ENCODE measurements around the gene MED29. TPM values are rescaled to one million over a fixed set of nuclear protein-coding genes. Genes with fewer than 3 reads are reported as not detected.

Gene MED29
- total and polyA plus RNA-seq, 2 of the 13 experiments (the other 11 are each of a cell fraction or from before 2014, with no cell fraction given): 14.0 to 19.7 TPM

DNA sequence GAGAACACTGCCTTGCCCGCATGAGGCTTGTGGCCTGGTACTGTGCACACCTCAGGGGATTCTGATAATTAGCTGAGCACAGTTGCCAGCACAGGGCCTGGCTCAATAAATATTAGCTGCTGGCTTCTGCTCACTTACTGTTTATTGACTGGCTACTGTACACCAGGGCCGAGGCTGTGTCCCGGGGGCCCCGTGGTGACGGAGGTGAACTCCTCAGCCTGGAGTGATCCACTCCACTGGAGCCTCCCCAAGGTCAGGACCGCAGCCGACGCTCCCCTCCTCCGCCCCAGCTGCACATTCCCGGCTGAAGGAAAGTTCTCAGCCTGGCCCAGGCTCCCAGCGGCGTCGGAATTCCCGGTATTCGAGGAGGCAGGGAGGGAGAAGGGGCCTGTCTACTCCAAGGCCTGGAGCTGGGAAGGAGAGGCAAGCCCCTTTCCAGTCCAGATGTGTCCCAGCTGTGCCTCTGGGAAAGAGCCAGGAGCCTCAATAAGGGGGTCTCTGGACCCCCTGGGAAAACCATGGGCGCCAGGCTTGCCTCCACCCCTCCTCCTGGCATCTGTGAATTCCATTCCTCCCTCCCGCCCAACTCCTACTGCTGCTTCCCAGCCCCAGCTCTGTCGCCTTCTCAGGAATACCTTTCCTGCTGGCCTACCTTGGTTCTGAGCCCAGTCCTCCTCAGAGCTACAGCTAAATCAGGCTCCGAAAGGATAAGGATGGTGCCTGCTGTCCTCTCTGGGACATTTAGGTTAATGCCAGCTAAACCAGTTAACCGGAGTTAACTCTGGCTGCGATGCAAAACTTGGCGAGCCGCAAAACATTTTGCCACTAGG lies 37.3 kb downstream of the MED29 start (continued):
- TF ChIP-seq MAZ (IDR thresholded peaks at IDR 0.05; ENCODE audit: borderline replicate concordance, low read depth, low read length) (no peak), MAZ (CRISPR knock-in tag; IDR thresholded peaks at IDR 0.05; ENCODE audit: low read depth) (no peak; the same call in 1 of the 2 replicates), PITX1 (CRISPR knock-in tag; IDR thresholded peaks at IDR 0.05) (0 out of 2 replicates have a peak, but pooled peaks have one; percentile 22), ARID4A (CRISPR knock-in tag; IDR thresholded peaks at IDR 0.05; ENCODE audit: borderline replicate concordance) (peak; percentile 66; the same call in 1 of the 2 replicates), MED1 (CRISPR knock-in tag; IDR thresholded peaks at IDR 0.05) (peak; percentile 51; the same call in 1 of the 2 replicates), ZNF264 (CRISPR knock-in tag; IDR thresholded peaks at IDR 0.05) (peak; percentile 59; the same call in 1 of the 2 replicates), PRMT3 (CRISPR knock-in tag; IDR thresholded peaks at IDR 0.05; ENCODE audit: borderline replicate concordance, low read depth) (no peak), ZNF34 (CRISPR knock-in tag; IDR thresholded peaks at IDR 0.05; ENCODE audit: borderline replicate concordance) (no peak), TOE1 (CRISPR knock-in tag; IDR thresholded peaks at IDR 0.05) (no peak), PLSCR1 (CRISPR knock-in tag; IDR thresholded peaks at IDR 0.05; ENCODE audit: borderline replicate concordance) (no peak), AGO1 (IDR thresholded peaks at IDR 0.05; ENCODE audit: low read depth, low read length, poor library complexity, severe bottlenecking) (peak; percentile 66), ZNF580 (CRISPR knock-in tag; IDR thresholded peaks at IDR 0.05; ENCODE audit: borderline replicate concordance, low read depth) (peak; percentile 24; the same call in 1 of the 2 replicates), NAIF1 (CRISPR knock-in tag; IDR thresholded peaks at IDR 0.05; ENCODE audit: borderline replicate concordance) (0 out of 2 replicates have a peak, but pooled peaks have one; percentile 47), ASH2L (IDR thresholded peaks at IDR 0.05; ENCODE audit: insufficient read length, low read depth, low read length) (peak; percentile 28), EEA1 (CRISPR knock-in tag; IDR thresholded peaks at IDR 0.05; ENCODE audit: borderline replicate concordance) (no peak), PHF21A (CRISPR knock-in tag; IDR thresholded peaks at IDR 0.05) (peak; percentile 32; the same call in 1 of the 2 replicates), ZNF263 (CRISPR knock-in tag; IDR thresholded peaks at IDR 0.05) (peak; percentile 91)
- TF ChIP-seq, protein P1, sequence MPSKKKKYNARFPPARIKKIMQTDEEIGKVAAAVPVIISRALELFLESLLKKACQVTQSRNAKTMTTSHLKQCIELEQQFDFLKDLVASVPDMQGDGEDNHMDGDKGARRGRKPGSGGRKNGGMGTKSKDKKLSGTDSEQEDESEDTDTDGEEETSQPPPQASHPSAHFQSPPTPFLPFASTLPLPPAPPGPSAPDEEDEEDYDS (CRISPR knock-in tag; IDR thresholded peaks at IDR 0.05): no peak
- TF ChIP-seq, protein P2, sequence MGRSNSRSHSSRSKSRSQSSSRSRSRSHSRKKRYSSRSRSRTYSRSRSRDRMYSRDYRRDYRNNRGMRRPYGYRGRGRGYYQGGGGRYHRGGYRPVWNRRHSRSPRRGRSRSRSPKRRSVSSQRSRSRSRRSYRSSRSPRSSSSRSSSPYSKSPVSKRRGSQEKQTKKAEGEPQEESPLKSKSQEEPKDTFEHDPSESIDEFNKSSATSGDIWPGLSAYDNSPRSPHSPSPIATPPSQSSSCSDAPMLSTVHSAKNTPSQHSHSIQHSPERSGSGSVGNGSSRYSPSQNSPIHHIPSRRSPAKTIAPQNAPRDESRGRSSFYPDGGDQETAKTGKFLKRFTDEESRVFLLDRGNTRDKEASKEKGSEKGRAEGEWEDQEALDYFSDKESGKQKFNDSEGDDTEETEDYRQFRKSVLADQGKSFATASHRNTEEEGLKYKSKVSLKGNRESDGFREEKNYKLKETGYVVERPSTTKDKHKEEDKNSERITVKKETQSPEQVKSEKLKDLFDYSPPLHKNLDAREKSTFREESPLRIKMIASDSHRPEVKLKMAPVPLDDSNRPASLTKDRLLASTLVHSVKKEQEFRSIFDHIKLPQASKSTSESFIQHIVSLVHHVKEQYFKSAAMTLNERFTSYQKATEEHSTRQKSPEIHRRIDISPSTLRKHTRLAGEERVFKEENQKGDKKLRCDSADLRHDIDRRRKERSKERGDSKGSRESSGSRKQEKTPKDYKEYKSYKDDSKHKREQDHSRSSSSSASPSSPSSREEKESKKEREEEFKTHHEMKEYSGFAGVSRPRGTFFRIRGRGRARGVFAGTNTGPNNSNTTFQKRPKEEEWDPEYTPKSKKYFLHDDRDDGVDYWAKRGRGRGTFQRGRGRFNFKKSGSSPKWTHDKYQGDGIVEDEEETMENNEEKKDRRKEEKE (IDR thresholded peaks at IDR 0.05): no peak

Measured in HepG2 (cell line).